HG02840 (cell line): ENCODE results near the gene LIPI.
"Not testable (repeated sequence)": the region's sequence is repeated elsewhere in the genome, so short reads cannot be mapped to it uniquely, and the experiment has no call there.

Source experiments
- ATAC-seq: cut with Tn5 transposase; IDR thresholded peaks from one replicate; pipeline ENCODE4 v1.9.1; 2021; ENCODE audit warnings: mild to moderate bottlenecking, moderate library complexity, moderate number of reproducible peaks; ENCODE audit not compliant: unreplicated experiment, low FRiP score

LIPI gene

GRCh38 chr21:14120091-14120734 lies 90.5 kb downstream of the LIPI start:
- ATAC-seq: no peak

- no peak for ATAC-seq
These were observed 91.7 kb downstream of the LIPI start for GRCh38 chr21:14119038-14119437.

- ATAC-seq: peak; percentile 64
These were observed 94.7 kb downstream of the LIPI start for GRCh38 chr21:14116080-14116481.

DNA sequence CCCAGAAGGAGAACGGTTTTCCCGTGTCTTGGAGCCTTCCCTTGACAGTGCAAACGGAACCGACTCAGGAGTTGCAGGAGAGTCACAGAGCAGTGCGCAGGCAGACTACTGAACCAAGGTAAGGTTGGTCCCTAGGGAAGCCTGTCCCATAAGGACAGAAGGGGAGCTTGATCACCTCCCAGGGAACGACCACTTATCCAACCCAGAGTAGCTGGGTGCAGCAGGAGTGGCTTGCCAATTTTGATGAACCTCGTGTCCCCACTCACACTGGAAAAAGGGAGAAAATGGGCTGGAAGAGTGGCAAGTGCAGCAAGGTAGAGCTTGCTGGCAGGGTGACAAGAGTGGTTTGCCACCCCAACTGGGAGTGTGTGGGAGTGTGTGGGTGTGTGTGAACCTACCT lies 95.1 kb downstream of the LIPI start:
- no peak for ATAC-seq

DNA sequence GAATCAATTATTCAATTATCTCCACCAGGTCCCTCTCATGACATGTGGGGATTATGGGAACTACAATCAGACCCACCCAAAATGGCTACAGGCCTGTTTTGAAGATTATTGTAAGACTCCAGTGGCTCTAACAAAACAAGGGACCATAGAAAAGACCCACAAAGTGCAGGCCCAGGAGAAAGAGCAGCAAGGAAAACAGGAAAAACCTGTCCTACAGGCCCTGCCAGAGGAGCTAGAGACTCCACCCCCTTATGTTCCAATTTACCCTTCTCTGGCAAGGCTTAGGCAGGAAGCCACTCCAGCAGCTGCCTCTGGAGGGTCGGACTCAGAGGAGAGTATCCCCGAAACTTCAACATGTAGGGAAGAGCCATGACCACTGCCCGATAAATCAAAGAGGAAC lies 96.5 kb downstream of the LIPI start:
- no peak for ATAC-seq

DNA sequence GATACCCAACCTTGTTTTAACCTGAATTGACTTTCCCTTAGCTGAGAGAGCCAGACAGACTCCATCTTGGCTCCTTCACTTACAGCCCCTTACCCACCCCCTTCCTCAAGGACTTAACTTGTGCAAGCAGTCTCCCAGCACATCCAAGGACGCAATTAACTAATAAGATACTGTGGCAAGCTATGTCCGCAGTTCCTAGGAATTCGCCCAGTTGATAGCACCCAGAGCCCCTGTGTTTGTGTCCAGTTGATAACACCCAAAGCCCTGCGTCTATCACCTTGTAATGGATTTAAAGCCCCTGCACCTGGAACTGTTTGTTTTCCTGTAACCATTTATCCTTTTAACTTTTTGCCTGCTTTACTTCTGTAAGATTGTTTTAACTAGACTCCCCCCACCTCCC lies 106.2 kb downstream of the LIPI start:
- not testable (repeated sequence) for ATAC-seq

DNA sequence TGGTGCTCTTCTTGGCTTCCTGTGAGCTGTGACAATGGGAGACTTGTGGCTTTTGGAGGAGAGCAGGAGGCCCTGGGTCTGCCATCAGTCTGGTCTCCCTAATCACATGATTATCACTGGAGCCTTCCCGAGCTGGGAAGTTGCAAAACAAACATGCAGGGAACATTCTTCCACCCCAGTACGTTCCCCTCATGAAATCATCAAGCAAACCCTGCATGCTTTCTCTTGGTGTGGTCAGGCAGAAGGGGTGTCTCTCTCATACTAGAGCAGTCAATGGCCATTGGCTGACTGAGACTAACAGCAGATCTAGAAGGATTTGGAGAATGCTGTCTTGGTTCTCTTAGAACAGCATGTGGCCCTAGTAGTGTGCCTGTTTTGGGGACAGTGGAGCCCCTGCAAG lies 111.2 kb downstream of the LIPI start:
- no peak for ATAC-seq

GRCh38 chr21:14097881-14098499 lies 112.8 kb downstream of the LIPI start:
- ATAC-seq: no peak

DNA sequence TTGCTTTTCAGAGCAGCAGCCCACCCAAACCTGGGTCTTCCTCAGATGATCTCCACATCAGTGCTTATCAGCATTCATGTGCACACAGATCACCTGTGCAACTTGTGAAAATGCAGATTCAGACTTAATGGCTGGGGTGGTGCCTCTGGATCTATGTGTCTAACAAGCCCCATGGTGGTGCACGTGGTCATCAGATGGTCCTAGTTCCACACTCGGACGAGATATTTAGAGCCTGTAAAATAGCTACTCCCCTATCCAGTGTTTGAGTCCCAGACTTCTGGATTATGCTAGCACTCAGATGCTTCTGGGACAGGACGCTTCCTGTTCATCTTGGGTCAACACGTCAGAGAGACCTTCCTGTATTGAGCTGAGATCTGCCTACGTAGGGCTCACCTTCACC lies 114.2 kb downstream of the LIPI start:
- ATAC-seq: no peak

DNA sequence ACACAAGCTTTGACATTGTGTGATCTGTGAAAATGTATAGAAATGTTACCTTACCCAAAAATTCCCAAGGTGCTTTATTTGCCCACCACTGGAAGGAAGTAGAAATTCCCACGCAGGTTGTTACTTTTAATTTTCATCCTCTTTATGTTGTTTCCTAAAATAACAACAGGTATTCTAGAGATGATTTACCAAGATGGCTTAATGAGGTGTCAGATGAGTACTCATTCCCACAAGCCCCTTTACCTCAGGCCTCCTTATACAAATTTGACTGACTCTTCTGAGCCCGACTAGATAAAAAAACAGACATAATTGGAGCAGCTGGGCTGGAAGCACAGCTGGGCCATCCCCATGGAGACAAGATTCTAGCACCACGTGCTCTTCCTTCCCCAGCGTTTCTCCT lies 114.6 kb downstream of the LIPI start:
- no peak for ATAC-seq

- ATAC-seq: no peak
These were observed 115.7 kb downstream of the LIPI start for GRCh38 chr21:14095056-14095455.

DNA sequence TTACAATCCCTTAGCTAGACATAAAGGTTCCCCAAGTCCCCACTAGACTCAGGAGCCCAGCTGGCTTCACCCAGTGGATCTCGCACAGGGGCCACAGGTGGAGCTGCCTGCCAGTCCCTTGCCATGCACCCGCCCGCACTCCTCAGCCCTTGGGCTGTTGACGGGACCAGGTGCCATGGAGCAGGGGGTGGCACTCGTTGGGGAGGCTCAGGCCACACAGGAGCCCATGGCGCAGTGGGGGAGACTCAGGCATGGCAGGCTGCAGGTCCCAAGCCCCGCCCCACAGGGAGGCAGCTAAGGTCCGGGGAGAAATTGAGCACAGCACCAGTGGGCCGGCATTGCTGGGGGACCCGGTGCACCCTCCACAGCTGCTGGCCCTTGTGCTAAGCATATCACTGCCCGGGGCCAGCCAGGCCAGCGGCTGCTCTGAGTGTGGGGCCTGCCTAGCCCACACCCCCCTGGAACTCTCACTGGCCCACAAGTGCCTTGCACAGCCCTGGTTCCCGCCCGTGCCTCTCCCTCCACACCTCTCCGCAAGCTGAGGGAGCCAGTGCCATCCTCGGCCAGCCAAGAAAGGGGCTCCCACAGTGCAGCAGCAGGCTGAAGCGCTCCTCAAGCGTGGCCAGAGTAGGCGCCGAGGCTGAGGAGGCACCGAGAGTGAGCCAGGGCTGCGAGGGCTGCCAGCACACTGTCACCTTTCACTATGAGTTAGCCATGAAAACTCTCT lies 117.8 kb downstream of the LIPI start:
- no peak for ATAC-seq

DNA sequence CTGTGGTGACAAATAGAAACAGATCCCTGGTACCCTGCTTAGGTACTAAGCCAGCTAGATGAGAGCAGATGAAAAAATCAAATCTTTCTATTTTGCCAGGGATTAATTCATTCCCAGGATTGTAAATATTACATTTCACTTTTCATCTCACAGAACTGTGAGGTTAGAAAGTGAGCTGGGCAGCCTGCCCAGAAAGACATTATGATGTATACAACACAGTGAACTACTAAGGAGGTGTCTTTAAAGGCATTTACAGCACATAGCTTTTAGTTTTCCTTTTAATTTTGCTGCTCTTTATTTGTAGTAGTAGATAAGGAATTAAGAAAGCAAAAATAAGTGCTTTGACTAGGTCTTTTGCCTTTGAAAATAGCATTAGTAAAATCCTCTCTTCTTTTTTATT lies 120.6 kb downstream of the LIPI start:
- ATAC-seq: not testable (repeated sequence)

DNA sequence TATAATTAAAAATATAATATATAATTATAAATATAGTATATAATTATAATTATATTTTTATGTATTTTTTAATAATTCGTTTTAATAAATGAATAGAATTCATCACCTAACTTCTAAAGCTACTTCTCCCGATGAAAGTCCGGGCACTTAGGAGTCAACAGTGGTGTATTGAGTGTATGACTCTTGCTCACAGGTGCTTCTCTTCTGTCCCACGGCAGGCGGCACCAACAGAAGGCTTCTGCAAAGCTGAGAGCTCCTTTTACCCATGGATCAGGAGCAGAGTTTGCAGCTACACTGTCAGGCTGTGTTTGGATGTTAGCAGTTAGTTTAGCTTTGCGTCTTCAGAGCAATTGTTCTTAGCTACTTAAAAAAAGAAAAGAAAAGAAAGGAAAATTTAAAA lies 122.4 kb downstream of the LIPI start:
- ATAC-seq: no peak

DNA sequence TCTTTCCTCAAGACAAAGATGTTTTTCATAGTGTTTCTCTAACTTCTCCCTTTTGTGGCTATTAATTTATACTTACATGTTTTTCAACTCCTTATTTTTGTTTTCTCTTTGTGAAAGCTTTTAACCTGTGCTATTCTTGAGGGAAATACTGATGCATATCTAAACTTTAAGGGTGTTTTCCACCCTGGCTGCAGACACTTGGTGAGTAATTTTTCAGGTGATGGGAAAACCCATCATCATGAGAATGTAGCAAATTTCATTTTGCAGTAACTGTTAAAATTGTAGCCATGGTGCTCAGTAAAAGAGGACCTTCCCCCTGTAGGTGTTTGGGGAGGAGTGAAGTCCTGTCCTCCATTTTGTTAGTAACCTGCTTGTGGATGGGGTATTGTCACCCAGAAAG lies 124.2 kb downstream of the LIPI start:
- ATAC-seq: no peak

GRCh38 chr21:14084701-14085100 lies 126.1 kb downstream of the LIPI start:
- no peak for ATAC-seq

DNA sequence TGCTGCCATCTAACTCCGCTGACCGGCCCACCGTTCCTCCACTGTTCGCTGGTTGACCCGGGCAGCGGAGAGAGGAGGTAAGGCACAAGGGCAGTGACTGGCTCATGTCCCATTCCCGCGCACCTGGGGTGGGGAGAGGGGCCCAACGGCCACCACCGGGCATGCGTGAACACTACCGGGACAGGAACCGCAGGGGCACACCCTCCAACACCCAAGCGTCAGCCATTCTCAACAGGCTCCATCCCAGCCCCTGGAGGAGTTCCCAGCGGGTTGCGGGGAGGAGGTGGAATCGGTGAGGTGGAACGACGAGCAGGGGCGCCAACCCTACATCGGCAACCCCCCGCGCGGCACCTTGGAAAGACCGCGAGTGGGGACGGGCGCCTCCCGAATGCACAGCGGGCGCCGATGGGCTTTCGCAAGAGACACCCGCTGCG lies 126.7 kb downstream of the LIPI start:
- ATAC-seq: no peak

DNA sequence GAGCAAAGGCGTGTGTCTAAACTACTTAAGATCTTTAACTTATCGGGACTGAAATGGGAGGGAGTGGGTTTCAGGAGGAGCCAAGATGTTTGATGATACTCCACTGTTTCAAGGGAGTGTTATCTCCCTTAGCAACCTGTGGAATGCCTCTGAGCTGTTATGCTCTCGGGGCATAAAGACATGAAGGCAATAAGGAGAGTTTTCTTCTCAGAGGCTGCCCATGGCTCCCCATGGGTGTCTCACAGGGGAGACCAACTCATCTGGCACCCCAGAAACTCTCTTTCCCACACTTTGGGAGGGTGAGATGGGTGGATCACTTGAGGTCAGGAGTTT lies 130.0 kb downstream of the LIPI start:
- ATAC-seq: no peak

- ATAC-seq: no peak
These were observed 130.6 kb downstream of the LIPI start for GRCh38 chr21:14080040-14080763.

GRCh38 chr21:14078746-14079375 lies 131.9 kb downstream of the LIPI start:
- no peak for ATAC-seq
